ENCODE data around the gene SHC2.

SHC2 gene

GRCh38 chr19:369876-370275 is 91.0 kb downstream of the SHC2 start:
- DNase-seq: no peak

GRCh38 chr19:369256-369655 is 91.6 kb downstream of the SHC2 start:
- no peak for DNase-seq

- DNase-seq: no peak
Observed at GRCh38 chr19:368630-369024, 92.2 kb downstream of the SHC2 start.

GRCh38 chr19:367963-368629 is 92.7 kb downstream of the SHC2 start:
- DNase-seq: no peak

GRCh38 chr19:367561-367960 is 93.3 kb downstream of the SHC2 start:
- DNase-seq: peak in 1 of 3 experiments; percentile 69

GRCh38 chr19:366951-367350 is 93.9 kb downstream of the SHC2 start:
- DNase-seq: no peak

Data from NCI-H1417 (cell line).